HG03066 (cell line): ENCODE measurements around the gene CALHM3.
"Not testable (repeated sequence)": the region's sequence is repeated elsewhere in the genome, so short reads cannot be mapped to it uniquely, and the experiment has no call there.

Experiments used
- ATAC-seq: cut with Tn5 transposase; IDR thresholded peaks from one replicate; pipeline ENCODE4 v1.9.1; 2021; ENCODE audit warnings: low read depth; ENCODE audit not compliant: unreplicated experiment

CALHM3 gene

DNA sequence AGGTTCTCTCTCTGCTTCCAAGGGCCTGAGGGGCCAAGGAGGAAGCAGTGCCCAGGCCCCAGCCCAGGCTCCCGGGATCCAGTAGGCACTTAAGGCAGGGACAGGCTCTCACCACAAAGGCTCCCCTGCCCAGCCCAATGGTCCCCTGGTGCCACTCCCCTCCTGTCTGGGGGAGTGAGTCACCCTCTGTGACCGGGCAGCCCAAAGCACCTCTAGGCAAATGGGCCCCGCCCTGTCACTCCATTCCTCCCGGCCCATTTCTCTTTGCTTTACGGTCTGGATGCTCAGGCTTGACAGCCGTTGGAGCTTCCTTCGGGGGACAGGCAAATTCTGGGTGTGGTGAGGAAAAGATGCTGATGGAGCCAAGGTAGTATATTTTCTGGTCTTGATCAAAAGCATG lies at the start of gene CALHM3:
Gene CALHM3 (minus strand): TSS at position 106 of the 400 bp plus-strand sequence. CDS start 208 bp downstream, outside the sequence.
- ATAC-seq: no peak

GRCh38 chr10:103528549-103528948 lies 49.5 kb upstream of the CALHM3 start:
- ATAC-seq: no peak

- not testable (repeated sequence) for ATAC-seq
Observed at GRCh38 chr10:103527476-103527875, 48.4 kb upstream of the CALHM3 start.

GRCh38 chr10:103525901-103526300 lies 46.9 kb upstream of the CALHM3 start:
- ATAC-seq: no peak

DNA sequence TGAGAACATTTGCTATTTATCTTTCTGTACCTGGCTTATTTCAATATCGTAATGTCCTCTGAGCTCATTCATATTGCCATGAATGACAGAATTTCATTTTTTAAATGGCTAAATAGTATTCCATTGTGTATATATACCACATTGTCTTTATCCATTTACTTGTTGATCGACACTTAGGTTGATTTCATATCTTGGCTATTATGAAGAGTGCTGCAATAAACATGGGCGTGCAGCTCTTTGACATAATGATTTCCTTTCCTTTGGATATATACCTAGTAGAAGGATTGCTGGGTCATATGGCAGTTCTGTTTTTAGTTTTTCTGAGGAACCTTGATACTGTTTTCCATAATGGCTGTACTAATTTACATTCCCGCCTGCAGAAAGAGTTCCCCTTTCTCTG lies 44.6 kb upstream of the CALHM3 start:
- ATAC-seq: no peak

GRCh38 chr10:103522006-103522405 lies 43.0 kb upstream of the CALHM3 start:
- not testable (repeated sequence) for ATAC-seq

- ATAC-seq: no peak
Observed at GRCh38 chr10:103519798-103520197, 40.8 kb upstream of the CALHM3 start.

DNA sequence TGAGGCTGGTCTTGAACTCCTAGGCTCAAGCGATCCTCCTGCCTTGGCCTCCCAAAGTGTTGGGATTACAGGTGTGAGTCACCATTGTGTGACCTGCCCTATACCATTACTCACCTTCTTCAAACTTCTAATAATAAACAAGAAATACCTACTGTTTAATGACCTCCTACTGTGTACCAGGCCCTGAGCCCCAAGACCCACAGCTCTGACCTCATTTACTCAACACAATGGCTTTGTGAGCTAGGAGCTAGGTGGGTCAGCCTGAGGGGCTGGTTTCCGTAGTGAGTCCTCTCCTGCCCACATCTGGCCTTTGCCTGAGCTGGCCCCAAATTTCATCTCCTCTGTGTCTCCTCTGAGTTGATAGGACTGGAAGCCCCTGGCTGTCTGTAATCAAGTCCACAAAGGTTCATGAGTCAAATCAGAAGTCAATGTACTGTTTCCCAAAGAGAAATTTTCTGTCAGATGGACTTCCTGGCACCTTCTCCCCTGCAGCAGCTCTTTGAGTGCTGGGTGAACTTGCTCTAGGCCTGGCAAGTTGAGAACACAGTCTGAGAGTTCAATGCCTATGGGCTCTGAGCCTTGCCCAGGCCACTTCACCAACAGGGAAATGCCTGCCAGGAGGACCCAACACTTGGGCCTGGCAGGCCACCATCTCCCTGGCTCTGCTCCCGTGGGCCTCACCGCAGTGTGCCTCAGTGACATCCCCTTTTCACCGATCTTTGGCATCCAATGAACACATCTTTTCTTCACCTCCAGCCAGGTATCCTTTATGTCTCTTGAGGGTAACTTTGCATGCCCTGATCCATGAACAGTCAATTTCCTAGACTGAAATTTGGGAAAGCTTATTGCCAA lies 38.4 kb upstream of the CALHM3 start:
- no peak for ATAC-seq

DNA sequence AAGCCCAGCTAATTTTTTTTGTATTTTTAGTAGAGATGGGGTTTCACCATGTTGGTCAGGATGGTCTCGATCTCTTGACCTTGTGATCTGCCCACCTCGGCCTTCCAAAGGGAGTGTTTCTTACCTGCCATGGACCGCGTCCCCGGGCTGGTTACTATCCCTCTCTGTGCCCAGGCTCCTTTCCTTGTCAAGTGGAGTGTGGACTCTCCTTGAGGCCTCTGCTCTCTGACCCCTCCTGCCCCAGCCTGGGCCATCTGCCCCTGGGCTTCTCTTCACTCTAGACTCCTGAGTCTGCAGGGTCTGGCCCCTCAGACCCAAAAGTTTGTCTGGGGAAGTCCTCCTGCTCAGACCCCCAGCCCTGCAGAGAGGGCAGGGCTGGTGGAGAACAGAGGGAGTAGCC lies 35.2 kb upstream of the CALHM3 start:
- ATAC-seq: no peak

- ATAC-seq: no peak
Observed at GRCh38 chr10:103513380-103514060, 34.5 kb upstream of the CALHM3 start.

DNA sequence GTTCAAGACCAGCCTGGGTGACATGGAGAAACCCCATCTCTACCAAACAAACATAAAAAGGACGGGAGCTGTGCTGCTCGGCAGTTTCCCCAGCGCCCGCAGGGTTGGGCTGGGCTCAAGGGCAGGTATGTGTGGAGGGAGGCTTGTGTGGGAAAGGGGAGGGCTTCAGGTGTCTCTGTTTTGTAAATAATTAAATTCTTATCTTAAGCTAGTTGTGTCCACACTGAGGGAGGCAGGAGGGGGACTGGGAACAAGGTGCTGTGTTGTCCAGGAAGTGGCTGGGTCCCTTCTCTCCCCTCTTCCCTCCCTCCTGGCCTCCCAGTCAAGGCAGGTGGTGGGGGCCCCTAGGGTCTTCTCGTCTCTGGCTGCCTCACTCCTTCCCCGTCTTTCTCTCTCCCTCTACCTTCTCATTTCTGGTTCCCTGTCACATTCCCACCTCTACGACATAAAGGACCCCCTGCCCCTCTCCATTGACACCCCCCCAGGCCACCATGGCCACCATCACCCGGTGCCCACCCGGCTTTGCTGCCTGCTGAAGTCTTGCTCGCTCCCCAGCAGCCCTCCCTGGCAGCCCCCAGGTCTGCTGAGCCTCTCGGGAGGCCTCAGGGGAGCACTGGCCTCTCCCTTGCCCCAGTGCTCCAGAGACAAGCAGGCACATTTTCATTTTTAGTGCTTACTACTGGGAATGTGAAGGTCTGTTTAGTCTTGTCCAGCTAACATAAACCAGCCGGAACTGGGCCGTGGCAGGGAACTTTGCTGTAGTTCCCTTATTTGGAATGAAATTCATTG lies 33.7 kb upstream of the CALHM3 start:
- no peak for ATAC-seq

DNA sequence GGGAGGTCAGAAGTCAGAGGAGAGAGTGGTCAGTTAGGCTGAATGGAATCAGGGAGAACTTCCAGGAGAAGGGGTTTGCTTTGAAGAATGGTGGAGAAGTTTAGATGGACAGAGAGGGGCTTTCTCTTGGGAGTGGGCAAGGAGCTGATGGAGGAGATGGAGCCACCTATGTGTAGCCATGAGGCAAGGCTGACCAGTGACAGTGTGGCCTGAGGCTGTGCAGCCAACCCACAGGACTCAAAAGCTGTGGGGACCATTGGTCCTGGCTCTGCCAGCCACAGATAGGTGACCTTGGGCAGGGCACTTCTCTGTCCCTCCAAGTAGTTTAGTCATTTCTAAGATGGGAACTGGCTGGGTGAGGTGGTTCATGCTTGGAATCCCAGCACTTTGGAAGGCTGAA lies 33.1 kb upstream of the CALHM3 start:
- ATAC-seq: no peak

- no peak for ATAC-seq
Observed at GRCh38 chr10:103510791-103511752, 32.0 kb upstream of the CALHM3 start.

- no peak for ATAC-seq
Observed at GRCh38 chr10:103510046-103510685, 31.1 kb upstream of the CALHM3 start.

DNA sequence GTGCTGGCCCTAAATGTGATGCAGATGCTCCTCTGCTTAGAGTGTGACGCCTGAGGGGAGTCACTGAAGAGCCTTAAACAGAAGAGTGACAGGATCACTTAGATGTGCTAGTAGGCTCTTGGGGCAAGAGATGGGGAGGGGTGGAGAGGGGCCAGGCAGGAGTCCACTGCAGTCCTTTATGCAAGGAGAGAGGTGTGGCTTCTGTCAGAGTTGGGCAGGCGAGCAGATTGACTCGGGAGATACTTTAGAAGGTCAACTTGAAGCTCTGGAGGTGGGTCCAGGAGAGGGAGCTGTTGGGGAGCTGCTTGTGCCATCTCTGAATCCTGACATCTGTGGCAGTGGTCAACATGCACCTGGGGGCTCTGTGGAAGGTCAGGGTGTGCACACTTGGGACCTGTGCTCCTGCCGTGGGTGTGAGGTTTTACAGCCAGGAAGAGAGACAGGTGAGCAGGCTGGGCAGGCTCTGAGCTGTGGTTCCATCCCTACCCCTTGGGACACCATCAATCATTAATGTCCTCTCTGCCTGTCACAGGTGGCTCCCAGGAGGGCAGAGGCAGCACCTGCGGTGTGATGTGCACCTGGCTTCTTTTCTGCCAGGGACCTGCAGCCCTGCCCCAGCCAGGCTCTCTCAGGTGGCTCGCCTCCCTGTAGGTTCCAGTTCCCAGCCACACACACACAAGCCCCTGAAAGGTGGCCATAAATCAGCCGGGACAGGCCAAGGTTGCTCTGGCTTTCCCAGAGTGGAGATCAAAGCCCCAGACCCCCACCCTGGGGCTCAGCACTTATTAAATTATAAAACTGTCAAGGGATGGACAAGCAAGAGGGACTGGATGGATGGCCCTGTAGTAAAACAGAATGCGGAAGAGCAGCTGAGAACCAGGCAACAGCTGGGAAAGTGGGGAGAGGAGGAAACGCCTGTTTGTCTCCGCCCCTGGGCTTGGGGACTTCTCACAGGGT lies 28.5 kb upstream of the CALHM3 start:
- ATAC-seq: no peak

DNA sequence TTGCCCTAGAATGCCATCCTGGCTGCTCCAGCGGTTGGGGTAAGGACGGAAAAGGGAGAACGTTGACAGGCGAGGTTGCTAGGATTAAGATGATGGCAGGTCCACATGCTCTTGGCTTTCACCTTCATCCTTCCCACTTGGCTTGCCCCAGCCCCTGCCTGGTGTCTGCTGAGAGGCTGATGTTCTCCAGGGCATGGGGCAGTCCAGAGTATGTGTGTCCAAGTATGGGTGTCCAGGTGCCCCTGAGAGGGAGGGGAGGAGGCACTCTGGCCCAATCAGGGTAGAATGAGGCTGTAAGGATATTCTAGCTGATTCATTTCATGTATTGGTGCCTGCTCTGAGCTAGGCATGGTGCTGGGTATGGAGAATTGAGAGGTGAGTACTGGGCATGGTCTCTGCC lies 27.0 kb upstream of the CALHM3 start:
- ATAC-seq: no peak

DNA sequence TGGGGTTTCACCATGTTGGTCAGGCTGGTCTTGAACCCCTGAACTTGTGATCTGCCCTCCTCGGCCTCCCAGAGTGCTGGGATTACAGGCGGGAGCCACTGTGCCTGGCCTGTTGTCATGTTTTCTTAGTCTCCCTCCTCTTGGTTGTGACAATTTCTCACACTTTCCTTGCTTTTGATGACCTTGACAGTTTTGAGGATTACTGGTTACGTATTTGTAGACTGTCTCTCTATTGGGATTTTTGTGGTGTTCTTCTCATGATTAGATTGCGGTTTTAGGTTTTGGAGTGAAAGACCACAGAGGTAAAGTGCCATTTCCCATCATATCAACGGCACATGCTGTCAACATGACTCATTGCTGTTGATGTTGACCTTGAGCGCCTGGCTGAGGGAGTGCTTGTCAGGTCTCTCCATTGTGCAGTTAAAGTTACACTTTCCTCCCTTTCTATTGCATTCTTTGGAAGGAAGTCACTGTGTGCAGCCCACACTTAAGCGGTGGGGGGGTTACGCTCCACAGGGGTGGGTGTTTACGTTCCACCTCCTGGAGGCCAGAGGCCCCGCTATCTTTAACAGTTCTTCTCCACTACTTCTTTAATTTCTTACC lies 25.2 kb upstream of the CALHM3 start:
- no peak for ATAC-seq

- not testable (repeated sequence) for ATAC-seq
Observed at GRCh38 chr10:103503777-103504176, 24.7 kb upstream of the CALHM3 start.
